Measurements from ENCODE around the gene NUP62. TPM values are rescaled to one million over a fixed set of nuclear protein-coding genes. Genes with fewer than 3 reads are reported as not detected.
A peak's percentile ranks its signal among the peaks of the same experiment; 100 is the strongest.

NUP62 gene
- total RNA-seq, 1 donor from 2014 or later: 38.8 TPM

DNA sequence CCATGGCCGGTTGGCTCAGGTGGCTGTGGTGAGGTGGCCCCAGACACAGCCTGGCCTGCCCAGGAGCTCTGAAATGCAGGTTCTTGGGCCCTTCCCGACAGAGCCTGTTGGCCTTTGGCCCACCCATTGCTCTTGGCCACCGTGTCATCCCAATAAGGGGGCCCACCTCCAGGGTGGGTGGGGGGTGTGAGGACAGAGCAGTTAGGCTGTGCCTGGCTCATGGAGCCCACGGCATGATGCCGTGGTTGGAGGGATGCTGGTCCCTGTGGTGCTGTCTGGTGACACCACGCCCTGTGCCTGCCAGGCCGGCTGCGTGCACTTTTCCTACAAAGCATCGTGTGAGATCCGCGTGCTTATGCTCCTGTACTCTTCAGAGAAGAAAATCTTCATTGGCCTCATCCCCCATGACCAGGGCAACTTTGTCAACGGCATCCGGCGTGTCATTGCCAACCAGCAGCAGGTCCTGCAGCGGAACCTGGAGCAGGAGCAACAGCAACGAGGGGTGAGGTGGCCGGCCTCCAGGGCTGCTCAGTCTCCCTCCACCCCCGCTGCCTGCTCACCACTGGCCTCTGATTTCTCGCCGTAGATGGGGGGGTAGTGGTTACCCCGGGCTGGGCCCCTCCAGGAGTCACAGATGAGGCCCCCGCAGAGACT is 69.5 kb downstream of the NUP62 start:
- H3K4me3 ChIP-seq: no peak overlapping the region
- intact Hi-C loops (cut with DNase I): loop anchor here (10.0 kb wide), 1 partner anchor 1225 kb away; the partner anchor contains the start of gene DBP
- DNase-seq (ENCODE audit: low spot score in 2 of 2): no peak
- no peaks in the 10 kb centered on the region for H3K9me3 ChIP-seq
- no peaks in the 10 kb centered on the region for H3K4me1 ChIP-seq
- no peaks in the 10 kb centered on the region for H3K27me3 ChIP-seq
- peaks cover 74 to 89% of the 10 kb centered on the region in 2 donors for H3K36me3 ChIP-seq
- peak overlapping the region in 1 of 2 donors; percentile 52 for H3K27ac ChIP-seq
- TF ChIP-seq, protein P1, sequence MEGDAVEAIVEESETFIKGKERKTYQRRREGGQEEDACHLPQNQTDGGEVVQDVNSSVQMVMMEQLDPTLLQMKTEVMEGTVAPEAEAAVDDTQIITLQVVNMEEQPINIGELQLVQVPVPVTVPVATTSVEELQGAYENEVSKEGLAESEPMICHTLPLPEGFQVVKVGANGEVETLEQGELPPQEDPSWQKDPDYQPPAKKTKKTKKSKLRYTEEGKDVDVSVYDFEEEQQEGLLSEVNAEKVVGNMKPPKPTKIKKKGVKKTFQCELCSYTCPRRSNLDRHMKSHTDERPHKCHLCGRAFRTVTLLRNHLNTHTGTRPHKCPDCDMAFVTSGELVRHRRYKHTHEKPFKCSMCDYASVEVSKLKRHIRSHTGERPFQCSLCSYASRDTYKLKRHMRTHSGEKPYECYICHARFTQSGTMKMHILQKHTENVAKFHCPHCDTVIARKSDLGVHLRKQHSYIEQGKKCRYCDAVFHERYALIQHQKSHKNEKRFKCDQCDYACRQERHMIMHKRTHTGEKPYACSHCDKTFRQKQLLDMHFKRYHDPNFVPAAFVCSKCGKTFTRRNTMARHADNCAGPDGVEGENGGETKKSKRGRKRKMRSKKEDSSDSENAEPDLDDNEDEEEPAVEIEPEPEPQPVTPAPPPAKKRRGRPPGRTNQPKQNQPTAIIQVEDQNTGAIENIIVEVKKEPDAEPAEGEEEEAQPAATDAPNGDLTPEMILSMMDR (IDR thresholded peaks at IDR 0.05): no peak

DNA sequence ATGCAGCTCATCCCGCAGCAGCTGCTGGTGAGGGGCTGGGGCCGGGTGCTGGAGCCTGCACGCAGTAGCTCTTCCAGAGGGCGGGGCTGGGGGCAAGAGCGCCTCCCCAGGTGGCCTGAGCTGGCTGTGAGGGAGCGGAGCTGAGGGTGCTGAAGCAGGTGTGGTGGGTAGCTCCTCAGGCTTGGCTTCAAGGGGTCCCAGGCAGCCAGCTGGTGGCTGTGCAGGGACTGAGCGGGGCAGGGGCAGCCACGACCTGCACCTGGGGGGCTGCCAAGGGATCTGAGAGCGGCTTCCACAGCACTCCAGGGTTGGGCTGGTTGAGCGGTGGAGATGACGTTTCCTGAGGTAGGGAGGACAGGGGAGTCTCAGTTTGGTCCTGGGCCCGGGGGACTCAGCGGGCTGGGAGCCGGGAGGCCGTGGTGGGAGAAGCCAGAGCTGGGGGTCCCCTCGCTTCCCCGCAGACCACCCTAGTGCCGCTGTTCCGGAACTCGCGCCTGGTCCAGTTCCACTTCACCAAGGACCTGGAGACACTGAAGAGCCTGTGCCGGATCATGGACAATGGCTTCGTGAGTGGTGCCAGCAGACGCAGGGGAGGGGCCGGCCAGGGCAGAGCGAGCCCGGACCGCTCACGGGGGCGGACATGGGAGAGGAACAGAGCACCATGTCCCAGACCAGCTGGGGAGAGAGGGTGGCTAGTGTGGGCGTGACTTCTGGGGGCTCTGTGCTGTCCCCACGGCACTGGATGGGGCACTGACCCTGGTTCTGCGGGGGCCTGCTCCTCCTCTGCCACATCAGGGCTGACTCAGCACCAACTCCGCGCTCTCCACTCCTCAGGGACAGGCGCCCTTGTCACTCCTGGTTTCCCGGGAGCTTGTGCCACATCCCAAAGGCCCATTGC is 71.0 kb downstream of the NUP62 start:
- TF ChIP-seq, protein P1 (IDR thresholded peaks at IDR 0.05): no peak
- no peak for DNase-seq (ENCODE audit: low spot score in 2 of 2)
- Histone ChIP-seq H3K36me3 (peaks cover 70 to 85% of the 10 kb centered on the region in 2 donors), H3K4me3 (no peak overlapping the region), H3K4me1 (no peaks in the 10 kb centered on the region), H3K9me3 (no peaks in the 10 kb centered on the region), H3K27ac (peak overlapping the region in 1 of 2 donors; percentile 29), H3K27me3 (no peaks in the 10 kb centered on the region)
- intact Hi-C loops (cut with DNase I): loop anchor here (10.0 kb wide), 1 partner anchor 1224 kb away; the partner anchor contains the start of gene DBP

DNA sequence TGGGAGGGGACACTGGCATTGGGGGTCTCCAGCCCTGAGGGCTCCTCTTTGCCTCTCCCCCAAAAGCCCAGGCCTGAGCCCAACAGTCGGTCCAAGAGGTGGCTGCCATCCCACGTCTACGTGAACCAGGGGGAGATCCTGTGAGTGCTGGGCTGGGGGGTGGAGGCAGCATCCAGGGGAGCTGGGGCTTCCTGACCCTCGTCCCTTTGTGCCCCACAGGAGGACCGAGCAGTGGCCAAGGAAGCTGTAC is 71.5 kb downstream of the NUP62 start:
- Histone ChIP-seq H3K27ac (no peak overlapping the region), H3K27me3 (no peaks in the 10 kb centered on the region), H3K36me3 (peaks cover 69 to 79% of the 10 kb centered on the region in 2 donors)

DNA sequence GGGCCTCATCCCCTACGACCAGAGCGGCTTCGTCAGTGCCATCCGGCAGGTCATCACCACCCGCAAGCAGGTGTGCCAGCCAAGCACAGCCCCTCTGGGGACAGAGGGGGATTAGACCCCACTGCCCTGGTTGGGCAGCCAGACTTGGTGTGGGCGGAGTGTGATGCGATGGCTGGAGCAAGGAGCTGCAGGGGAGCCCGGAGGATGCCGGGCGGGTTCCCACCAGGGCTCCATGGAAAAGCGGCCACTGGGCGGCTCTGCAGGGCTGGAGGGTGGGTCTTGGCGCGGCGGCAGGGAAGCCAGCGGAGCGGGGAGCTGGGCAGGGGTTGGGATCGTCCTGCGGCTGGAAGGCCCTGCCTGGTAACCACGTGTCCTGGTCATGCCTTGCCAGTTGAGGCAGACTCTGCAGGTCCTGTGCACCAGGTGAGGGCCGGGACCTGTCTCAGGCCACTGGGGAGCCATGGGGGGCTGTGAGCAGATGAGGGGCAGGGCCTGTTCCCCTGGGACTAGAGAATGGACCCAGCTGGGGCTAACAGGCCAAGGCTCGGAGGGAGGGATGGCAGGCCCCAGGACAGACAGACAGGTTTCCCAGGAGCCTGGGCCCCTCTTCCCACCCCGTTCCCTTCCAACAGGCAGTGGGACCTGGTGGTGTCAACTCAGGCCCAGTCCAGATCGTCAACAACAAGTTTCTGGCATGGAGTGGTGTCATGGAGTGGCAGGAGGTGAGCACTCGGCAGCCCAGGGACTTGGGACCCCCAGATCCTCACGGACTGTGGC is 72.1 kb downstream of the NUP62 start:
- H3K27me3 ChIP-seq: no peaks in the 10 kb centered on the region
- H3K4me1 ChIP-seq: peaks cover 1 to 6% of the 10 kb centered on the region in 2 donors
- no peak for DNase-seq (ENCODE audit: low spot score in 2 of 2)
- peaks cover 64 to 78% of the 10 kb centered on the region in 2 donors for H3K36me3 ChIP-seq
- no peak overlapping the region for H3K4me3 ChIP-seq
- TF ChIP-seq, protein P1 (IDR thresholded peaks at IDR 0.05): no peak
- no peak overlapping the region for H3K27ac ChIP-seq
- intact Hi-C loops (cut with DNase I): loop anchor here (10.0 kb wide), 1 partner anchor 1222 kb away; the partner anchor contains the start of gene DBP
- no peaks in the 10 kb centered on the region for H3K9me3 ChIP-seq

More for the DNA sequence above, 71.5 kb downstream of the NUP62 start:
- TF ChIP-seq, protein P1 (IDR thresholded peaks at IDR 0.05): no peak
- peaks cover 0 to 1% of the 10 kb centered on the region in 2 donors for H3K4me1 ChIP-seq
- intact Hi-C loops (cut with DNase I): loop anchor here (10.0 kb wide), 1 partner anchor 1223 kb away; the partner anchor contains the start of gene DBP
- H3K4me3 ChIP-seq: no peak overlapping the region
- no peak for DNase-seq (ENCODE audit: low spot score in 2 of 2)
- no peaks in the 10 kb centered on the region for H3K9me3 ChIP-seq

Other genes starting within 250 kb of the NUP62 start
- gene ADM5, start 239.9 kb downstream of the NUP62 start, total RNA-seq: 9.8 TPM
- gene CPT1C, start 238.4 kb downstream of the NUP62 start, total RNA-seq: 12.3 TPM
- gene TSKS, start 166.2 kb downstream of the NUP62 start, total RNA-seq: not detected
- 249 TPM for gene AP2A1, start 162.5 kb downstream of the NUP62 start, total RNA-seq
- 22.1 TPM for gene FUZ, start 116.2 kb downstream of the NUP62 start, total RNA-seq
- 54.0 TPM for gene MED25, start 111.2 kb downstream of the NUP62 start, total RNA-seq
- 163 TPM for gene PTOV1, start 78.3 kb downstream of the NUP62 start, total RNA-seq
- gene PNKP, start 61.9 kb downstream of the NUP62 start, total RNA-seq: 46.3 TPM
- gene AKT1S1, start 52.1 kb downstream of the NUP62 start, total RNA-seq: 12.8 TPM
- 44.6 TPM for gene TBC1D17, start 51.8 kb downstream of the NUP62 start, total RNA-seq
- gene IL4I1, start 32.6 kb downstream of the NUP62 start, total RNA-seq: 0.96 TPM
- gene ATF5, start 299 bp downstream of the NUP62 start, total RNA-seq: 4.3 TPM
- 12.7 TPM for gene SIGLEC11, start 31.7 kb upstream of the NUP62 start, total RNA-seq
- 27.6 TPM for gene VRK3, start 95.9 kb upstream of the NUP62 start, total RNA-seq
- 3.4 TPM for gene ZNF473, start 96.5 kb upstream of the NUP62 start, total RNA-seq
- gene IZUMO2, start 233.8 kb upstream of the NUP62 start, total RNA-seq: not detected